GM23338 (cell line): ENCODE results near the gene CD82. TPM values are rescaled to one million over a fixed set of nuclear protein-coding genes. Genes with fewer than 3 reads are reported as not detected.

Source experiments
- ATAC-seq: fragments of 200-7000 bp; cut with Tn5 transposase; 3 replicates; pipeline ENCODE4 v1.9.1; 2020
- DNase-seq: peaks from one replicate; pipeline ENCODE4 v3.0.0-alpha.2; 2015; ENCODE audit warnings: low spot score
- H2AFZ ChIP-seq: fragments of 200-600 bp; sonication (generic); 2 replicates; pipeline ENCODE4 v1.8.0; 2016; ENCODE audit warnings: antibody characterized with exemption, mild to moderate bottlenecking, moderate library complexity
- H3F3A ChIP-seq: fragments of 200-600 bp; sonication (generic); replicated peaks from 2 replicates; pipeline ENCODE4 v1.8.0; 2017; ENCODE audit warnings: antibody characterized with exemption, mixed run types, low read depth
- H3K27ac ChIP-seq: fragments of 200-600 bp; sonication (generic); 2 replicates; pipeline ENCODE4 v1.6.1; 2016; ENCODE audit warnings: low read depth
- H3K27me3 ChIP-seq: fragments of 200-600 bp; sonication (generic); 2 replicates; pipeline ENCODE4 v1.8.0; 2016; ENCODE audit warnings: mild to moderate bottlenecking, mixed run types, moderate library complexity; ENCODE audit not compliant: insufficient read depth
- H3K36me3 ChIP-seq: fragments of 200-600 bp; sonication (generic); 2 replicates; pipeline ENCODE4 v1.8.0; 2016; ENCODE audit warnings: mild to moderate bottlenecking; ENCODE audit not compliant: insufficient read depth
- H3K4me1 ChIP-seq: fragments of 200-600 bp; sonication (generic); 2 replicates; pipeline ENCODE4 v1.8.0; 2016; ENCODE audit warnings: mild to moderate bottlenecking, moderate library complexity; ENCODE audit not compliant: insufficient read depth
- H3K4me2 ChIP-seq: fragments of 200-600 bp; sonication (generic); 2 replicates; pipeline ENCODE4 v1.7.1; 2017; ENCODE audit warnings: mixed run types
- H3K4me3 ChIP-seq: fragments of 200-600 bp; sonication (generic); 2 replicates; pipeline ENCODE4 v1.6.1; 2016; ENCODE audit warnings: mixed run types
- H3K79me2 ChIP-seq: fragments of 200-600 bp; sonication (generic); replicated peaks from 2 replicates; pipeline ENCODE4 v1.8.0; 2017; ENCODE audit warnings: mild to moderate bottlenecking; ENCODE audit not compliant: insufficient read depth
- H3K9me2 ChIP-seq: fragments of 200-600 bp; sonication (generic); 2 replicates; pipeline ENCODE4 v1.8.0; 2017; ENCODE audit not compliant: insufficient read depth
- H4K20me1 ChIP-seq: fragments of 200-600 bp; sonication (generic); replicated peaks from 2 replicates; pipeline ENCODE4 v1.8.0; 2017; ENCODE audit warnings: mild to moderate bottlenecking; ENCODE audit not compliant: insufficient read depth
- H3K27ac Mint-ChIP-seq: 2 replicates; pipeline ENCODE4 v1.8.0; 2020; ENCODE audit warnings: inconsistent platforms, mild to moderate bottlenecking, moderate library complexity, mixed read lengths
- H3K27me3 Mint-ChIP-seq: 3 replicates; pipeline ENCODE4 v1.8.0; 2022; ENCODE audit warnings: low read depth, mild to moderate bottlenecking, moderate library complexity, mixed read lengths, inconsistent platforms; ENCODE audit not compliant: insufficient read depth, poor library complexity
- H3K36me3 Mint-ChIP-seq: 3 replicates; pipeline ENCODE4 v1.8.0; 2021; ENCODE audit warnings: low read depth, mild to moderate bottlenecking, inconsistent platforms, moderate library complexity, mixed read lengths
- H3K4me1 Mint-ChIP-seq: 3 replicates; pipeline ENCODE4 v1.8.0; 2020; ENCODE audit warnings: mild to moderate bottlenecking, inconsistent platforms, mixed read lengths
- H3K4me3 Mint-ChIP-seq: 3 replicates; pipeline ENCODE4 v1.8.0; 2021; ENCODE audit warnings: moderate library complexity, mild to moderate bottlenecking, inconsistent platforms, mixed read lengths
- H3K9me3 Mint-ChIP-seq: 3 replicates; pipeline ENCODE4 v1.8.0; 2020; ENCODE audit warnings: moderate library complexity, mild to moderate bottlenecking, inconsistent platforms, mixed read lengths
- CREB1 ChIP-seq: fragments of 250-450 bp; sonication (Bioruptor Pico); IDR thresholded peaks from 2 replicates; pipeline ENCODE4 v1.5.0; 2020; ENCODE audit warnings: low read depth, mild to moderate bottlenecking, moderate library complexity
- EZH2 ChIP-seq: fragments of 200-600 bp; sonication (generic); IDR thresholded peaks from one replicate; pipeline ENCODE4 v1.8.0; 2017; ENCODE audit warnings: antibody characterized with exemption, mild to moderate bottlenecking, low read depth; ENCODE audit not compliant: unreplicated experiment
- EZH2phosphoT487 ChIP-seq: fragments of 200-600 bp; sonication (generic); IDR thresholded peaks from one replicate; pipeline ENCODE4 v1.8.1; 2018; ENCODE audit warnings: antibody characterized with exemption; ENCODE audit not compliant: unreplicated experiment
- JUNB ChIP-seq: IDR thresholded peaks from one replicate; pipeline ENCODE4 v1.6.1; 2016; ENCODE audit warnings: antibody characterized with exemption; ENCODE audit not compliant: unreplicated experiment
- NANOG ChIP-seq: IDR thresholded peaks from 2 replicates; pipeline ENCODE4 v1.6.1; 2016; ENCODE audit warnings: antibody characterized with exemption, borderline replicate concordance
- POLR2AphosphoS5 ChIP-seq: IDR thresholded peaks from 2 replicates; pipeline ENCODE4 v1.6.1; 2016; ENCODE audit warnings: antibody characterized with exemption, low read depth
- STAT1 ChIP-seq: IDR thresholded peaks from one replicate; pipeline ENCODE4 v1.6.1; 2016; ENCODE audit warnings: antibody characterized with exemption; ENCODE audit not compliant: unreplicated experiment
- ZNF114 ChIP-seq: fragments of 250-450 bp; sonication (Bioruptor Pico); IDR thresholded peaks from 2 replicates; pipeline ENCODE4 v1.5.0; 2020; ENCODE audit warnings: mild to moderate bottlenecking, moderate library complexity
- ZNF331 ChIP-seq: fragments of 250-450 bp; sonication (Bioruptor Pico); IDR thresholded peaks from 2 replicates; pipeline ENCODE4 v1.5.0; 2020; ENCODE audit warnings: low read depth, mild to moderate bottlenecking, moderate library complexity
- polyA plus RNA-seq: library from polyadenylated mRNA; unstranded; fragments of >200 nt; fragmentation: Nextera tagmentation; extraction: Ambion mirVana; gene quantifications from 2 replicates; pipeline ENCODE4 v1.2.1, GENCODE V29; 2016
- total RNA-seq: library from RNA; depleted of rRNA; stranded (reverse); fragments of >200 nt; shearing (Covaris generic); gene quantifications from 2 replicates; pipeline ENCODE4 v1.2.3, GENCODE V29; 2014
- TF ChIP-seq, protein P1 (sequence below): fragments of 250-450 bp; sonication (Bioruptor Pico); IDR thresholded peaks from 2 replicates; pipeline ENCODE4 v1.5.0; 2020; ENCODE audit warnings: mild to moderate bottlenecking, moderate library complexity
- TF ChIP-seq, protein P2 (sequence below), 2 experiments: fragments of 200-600 bp in 1 of 2; sonication (generic) in 1 of 2; conservative IDR thresholded peaks; 2 replicates each; pipeline versions ENCODE4 v1.5.1 to v1.6.1; 2016 to 2017; ENCODE audit warnings: antibody characterized with exemption in 2 of 2, low read depth in 2 of 2, mild to moderate bottlenecking in 2 of 2, moderate library complexity in 1 of 2
- TF ChIP-seq, protein P3 (sequence below): IDR thresholded peaks from one replicate; pipeline ENCODE4 v1.6.1; 2018; ENCODE audit warnings: antibody characterized with exemption; ENCODE audit not compliant: unreplicated experiment
- TF ChIP-seq, protein P4 (sequence below): IDR thresholded peaks from 2 replicates; pipeline ENCODE4 v1.6.1; 2016; ENCODE audit warnings: antibody characterized with exemption

CD82 gene
- total and polyA plus RNA-seq, 2 experiments from 2014 or later: 4.4 to 4.9 TPM

DNA sequence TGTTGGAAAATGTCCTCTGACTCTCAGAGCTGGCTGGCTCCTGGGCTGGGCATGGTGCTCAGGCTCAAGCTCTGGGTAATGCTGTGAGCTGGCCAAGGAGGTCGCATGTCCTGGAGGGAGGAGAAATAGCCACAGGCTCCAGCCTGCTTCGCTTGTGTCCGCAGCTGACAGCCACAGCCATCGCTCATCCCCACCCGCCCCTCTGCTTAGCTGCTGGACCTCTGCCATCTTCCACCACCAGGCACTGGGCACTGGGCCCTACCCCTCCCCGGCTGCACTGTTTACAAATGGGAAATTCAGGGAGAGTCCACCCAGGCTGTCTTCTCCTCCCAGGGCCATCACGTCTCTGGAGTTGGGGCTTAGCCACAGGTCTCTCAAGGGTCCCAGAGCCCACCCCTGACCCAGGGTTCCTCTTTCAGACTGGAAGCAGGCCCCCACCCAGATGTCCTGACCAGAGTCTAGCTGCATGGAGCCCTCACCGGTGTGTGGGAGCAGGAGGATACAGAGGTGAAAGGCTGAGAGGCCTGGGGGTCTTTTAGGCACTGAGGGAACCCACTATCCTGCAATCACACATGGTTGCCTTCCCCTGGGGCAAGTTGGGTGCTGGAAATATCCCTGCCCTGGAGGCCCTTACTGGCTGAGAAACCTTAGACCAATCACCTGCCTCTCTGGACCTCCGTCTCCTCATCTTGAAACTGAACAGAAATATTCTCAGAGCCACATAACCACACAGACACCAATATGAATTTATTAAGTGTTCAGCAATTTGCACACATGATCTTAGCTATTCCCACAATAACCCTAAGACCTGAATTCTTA, 62.7 kb downstream of the CD82 start:
- H3K4me2 ChIP-seq: no peak overlapping the region
- H3K4me3 Mint-ChIP-seq: no peak overlapping the region
- no peaks in the 10 kb centered on the region for H4K20me1 ChIP-seq
- no peaks in the 10 kb centered on the region for H3K36me3 Mint-ChIP-seq
- peaks cover 20% of the 10 kb centered on the region for H3K4me1 Mint-ChIP-seq
- H3K79me2 ChIP-seq: no peaks in the 10 kb centered on the region
- TF ChIP-seq JUNB (no peak), NANOG (no peak), EZH2 (no peak), EZH2phosphoT487 (no peak), STAT1 (no peak), CREB1 (no peak), ZNF331 (CRISPR knock-in tag) (no peak), POLR2AphosphoS5 (no peak), ZNF114 (no peak)
- TF ChIP-seq, protein P1, sequence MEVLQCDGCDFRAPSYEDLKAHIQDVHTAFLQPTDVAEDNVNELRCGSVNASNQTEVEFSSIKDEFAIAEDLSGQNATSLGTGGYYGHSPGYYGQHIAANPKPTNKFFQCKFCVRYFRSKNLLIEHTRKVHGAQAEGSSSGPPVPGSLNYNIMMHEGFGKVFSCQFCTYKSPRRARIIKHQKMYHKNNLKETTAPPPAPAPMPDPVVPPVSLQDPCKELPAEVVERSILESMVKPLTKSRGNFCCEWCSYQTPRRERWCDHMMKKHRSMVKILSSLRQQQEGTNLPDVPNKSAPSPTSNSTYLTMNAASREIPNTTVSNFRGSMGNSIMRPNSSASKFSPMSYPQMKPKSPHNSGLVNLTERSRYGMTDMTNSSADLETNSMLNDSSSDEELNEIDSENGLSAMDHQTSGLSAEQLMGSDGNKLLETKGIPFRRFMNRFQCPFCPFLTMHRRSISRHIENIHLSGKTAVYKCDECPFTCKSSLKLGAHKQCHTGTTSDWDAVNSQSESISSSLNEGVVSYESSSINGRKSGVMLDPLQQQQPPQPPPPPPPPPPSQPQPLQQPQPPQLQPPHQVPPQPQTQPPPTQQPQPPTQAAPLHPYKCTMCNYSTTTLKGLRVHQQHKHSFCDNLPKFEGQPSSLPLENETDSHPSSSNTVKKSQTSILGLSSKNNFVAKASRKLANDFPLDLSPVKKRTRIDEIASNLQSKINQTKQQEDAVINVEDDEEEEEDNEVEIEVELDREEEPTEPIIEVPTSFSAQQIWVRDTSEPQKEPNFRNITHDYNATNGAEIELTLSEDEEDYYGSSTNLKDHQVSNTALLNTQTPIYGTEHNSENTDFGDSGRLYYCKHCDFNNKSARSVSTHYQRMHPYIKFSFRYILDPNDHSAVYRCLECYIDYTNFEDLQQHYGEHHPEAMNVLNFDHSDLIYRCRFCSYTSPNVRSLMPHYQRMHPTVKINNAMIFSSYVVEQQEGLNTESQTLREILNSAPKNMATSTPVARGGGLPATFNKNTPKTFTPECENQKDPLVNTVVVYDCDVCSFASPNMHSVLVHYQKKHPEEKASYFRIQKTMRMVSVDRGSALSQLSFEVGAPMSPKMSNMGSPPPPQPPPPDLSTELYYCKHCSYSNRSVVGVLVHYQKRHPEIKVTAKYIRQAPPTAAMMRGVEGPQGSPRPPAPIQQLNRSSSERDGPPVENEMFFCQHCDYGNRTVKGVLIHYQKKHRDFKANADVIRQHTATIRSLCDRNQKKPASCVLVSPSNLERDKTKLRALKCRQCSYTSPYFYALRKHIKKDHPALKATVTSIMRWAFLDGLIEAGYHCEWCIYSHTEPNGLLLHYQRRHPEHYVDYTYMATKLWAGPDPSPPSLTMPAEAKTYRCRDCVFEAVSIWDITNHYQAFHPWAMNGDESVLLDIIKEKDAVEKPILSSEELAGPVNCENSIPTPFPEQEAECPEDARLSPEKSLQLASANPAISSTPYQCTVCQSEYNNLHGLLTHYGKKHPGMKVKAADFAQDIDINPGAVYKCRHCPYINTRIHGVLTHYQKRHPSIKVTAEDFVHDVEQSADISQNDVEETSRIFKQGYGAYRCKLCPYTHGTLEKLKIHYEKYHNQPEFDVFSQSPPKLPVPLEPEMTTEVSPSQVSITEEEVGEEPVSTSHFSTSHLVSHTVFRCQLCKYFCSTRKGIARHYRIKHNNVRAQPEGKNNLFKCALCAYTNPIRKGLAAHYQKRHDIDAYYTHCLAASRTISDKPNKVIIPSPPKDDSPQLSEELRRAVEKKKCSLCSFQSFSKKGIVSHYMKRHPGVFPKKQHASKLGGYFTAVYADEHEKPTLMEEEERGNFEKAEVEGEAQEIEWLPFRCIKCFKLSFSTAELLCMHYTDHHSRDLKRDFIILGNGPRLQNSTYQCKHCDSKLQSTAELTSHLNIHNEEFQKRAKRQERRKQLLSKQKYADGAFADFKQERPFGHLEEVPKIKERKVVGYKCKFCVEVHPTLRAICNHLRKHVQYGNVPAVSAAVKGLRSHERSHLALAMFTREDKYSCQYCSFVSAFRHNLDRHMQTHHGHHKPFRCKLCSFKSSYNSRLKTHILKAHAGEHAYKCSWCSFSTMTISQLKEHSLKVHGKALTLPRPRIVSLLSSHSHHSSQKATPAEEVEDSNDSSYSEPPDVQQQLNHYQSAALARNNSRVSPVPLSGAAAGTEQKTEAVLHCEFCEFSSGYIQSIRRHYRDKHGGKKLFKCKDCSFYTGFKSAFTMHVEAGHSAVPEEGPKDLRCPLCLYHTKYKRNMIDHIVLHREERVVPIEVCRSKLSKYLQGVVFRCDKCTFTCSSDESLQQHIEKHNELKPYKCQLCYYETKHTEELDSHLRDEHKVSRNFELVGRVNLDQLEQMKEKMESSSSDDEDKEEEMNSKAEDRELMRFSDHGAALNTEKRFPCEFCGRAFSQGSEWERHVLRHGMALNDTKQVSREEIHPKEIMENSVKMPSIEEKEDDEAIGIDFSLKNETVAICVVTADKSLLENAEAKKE (CRISPR knock-in tag): no peak
- TF ChIP-seq, protein P2, sequence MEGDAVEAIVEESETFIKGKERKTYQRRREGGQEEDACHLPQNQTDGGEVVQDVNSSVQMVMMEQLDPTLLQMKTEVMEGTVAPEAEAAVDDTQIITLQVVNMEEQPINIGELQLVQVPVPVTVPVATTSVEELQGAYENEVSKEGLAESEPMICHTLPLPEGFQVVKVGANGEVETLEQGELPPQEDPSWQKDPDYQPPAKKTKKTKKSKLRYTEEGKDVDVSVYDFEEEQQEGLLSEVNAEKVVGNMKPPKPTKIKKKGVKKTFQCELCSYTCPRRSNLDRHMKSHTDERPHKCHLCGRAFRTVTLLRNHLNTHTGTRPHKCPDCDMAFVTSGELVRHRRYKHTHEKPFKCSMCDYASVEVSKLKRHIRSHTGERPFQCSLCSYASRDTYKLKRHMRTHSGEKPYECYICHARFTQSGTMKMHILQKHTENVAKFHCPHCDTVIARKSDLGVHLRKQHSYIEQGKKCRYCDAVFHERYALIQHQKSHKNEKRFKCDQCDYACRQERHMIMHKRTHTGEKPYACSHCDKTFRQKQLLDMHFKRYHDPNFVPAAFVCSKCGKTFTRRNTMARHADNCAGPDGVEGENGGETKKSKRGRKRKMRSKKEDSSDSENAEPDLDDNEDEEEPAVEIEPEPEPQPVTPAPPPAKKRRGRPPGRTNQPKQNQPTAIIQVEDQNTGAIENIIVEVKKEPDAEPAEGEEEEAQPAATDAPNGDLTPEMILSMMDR (conservative IDR thresholded peaks at IDR 0.05; ENCODE audit: low read depth in 2 of 2): no peak
- TF ChIP-seq, protein P3, sequence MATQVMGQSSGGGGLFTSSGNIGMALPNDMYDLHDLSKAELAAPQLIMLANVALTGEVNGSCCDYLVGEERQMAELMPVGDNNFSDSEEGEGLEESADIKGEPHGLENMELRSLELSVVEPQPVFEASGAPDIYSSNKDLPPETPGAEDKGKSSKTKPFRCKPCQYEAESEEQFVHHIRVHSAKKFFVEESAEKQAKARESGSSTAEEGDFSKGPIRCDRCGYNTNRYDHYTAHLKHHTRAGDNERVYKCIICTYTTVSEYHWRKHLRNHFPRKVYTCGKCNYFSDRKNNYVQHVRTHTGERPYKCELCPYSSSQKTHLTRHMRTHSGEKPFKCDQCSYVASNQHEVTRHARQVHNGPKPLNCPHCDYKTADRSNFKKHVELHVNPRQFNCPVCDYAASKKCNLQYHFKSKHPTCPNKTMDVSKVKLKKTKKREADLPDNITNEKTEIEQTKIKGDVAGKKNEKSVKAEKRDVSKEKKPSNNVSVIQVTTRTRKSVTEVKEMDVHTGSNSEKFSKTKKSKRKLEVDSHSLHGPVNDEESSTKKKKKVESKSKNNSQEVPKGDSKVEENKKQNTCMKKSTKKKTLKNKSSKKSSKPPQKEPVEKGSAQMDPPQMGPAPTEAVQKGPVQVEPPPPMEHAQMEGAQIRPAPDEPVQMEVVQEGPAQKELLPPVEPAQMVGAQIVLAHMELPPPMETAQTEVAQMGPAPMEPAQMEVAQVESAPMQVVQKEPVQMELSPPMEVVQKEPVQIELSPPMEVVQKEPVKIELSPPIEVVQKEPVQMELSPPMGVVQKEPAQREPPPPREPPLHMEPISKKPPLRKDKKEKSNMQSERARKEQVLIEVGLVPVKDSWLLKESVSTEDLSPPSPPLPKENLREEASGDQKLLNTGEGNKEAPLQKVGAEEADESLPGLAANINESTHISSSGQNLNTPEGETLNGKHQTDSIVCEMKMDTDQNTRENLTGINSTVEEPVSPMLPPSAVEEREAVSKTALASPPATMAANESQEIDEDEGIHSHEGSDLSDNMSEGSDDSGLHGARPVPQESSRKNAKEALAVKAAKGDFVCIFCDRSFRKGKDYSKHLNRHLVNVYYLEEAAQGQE: no peak
- TF ChIP-seq, protein P4, sequence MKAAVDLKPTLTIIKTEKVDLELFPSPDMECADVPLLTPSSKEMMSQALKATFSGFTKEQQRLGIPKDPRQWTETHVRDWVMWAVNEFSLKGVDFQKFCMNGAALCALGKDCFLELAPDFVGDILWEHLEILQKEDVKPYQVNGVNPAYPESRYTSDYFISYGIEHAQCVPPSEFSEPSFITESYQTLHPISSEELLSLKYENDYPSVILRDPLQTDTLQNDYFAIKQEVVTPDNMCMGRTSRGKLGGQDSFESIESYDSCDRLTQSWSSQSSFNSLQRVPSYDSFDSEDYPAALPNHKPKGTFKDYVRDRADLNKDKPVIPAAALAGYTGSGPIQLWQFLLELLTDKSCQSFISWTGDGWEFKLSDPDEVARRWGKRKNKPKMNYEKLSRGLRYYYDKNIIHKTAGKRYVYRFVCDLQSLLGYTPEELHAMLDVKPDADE: no peak
- peaks cover 2% of the 10 kb centered on the region; the same call in 1 of the 2 replicates for H3K4me1 ChIP-seq
- H3F3A ChIP-seq: no peaks in the 10 kb centered on the region
- H3K9me3 Mint-ChIP-seq: peaks cover 5% of the 10 kb centered on the region; the same call in 1 of the 3 replicates
- H3K27ac ChIP-seq: no peak overlapping the region
- no peak overlapping the region for H3K27ac Mint-ChIP-seq
- no peak overlapping the region for H2AFZ ChIP-seq
- ATAC-seq (no peak), DNase-seq (no peak)
- H3K27me3 ChIP-seq: no peaks in the 10 kb centered on the region
- H3K27me3 Mint-ChIP-seq: peaks cover 18% of the 10 kb centered on the region
- H3K9me2 ChIP-seq: no peaks in the 10 kb centered on the region
- H3K36me3 ChIP-seq: no peaks in the 10 kb centered on the region
- no peak overlapping the region for H3K4me3 ChIP-seq
